Measurements from ENCODE around the gene TPCN2.

TPCN2 gene

GRCh38 chr11:69171476-69172240 is 122.9 kb downstream of the TPCN2 start:
- DNase-seq, result no peak

- DNase-seq, result no peak
Measured at GRCh38 chr11:69172674-69173073, 123.9 kb downstream of the TPCN2 start.

GRCh38 chr11:69173331-69173730 is 124.6 kb downstream of the TPCN2 start:
- DNase-seq, result no peak

DNA sequence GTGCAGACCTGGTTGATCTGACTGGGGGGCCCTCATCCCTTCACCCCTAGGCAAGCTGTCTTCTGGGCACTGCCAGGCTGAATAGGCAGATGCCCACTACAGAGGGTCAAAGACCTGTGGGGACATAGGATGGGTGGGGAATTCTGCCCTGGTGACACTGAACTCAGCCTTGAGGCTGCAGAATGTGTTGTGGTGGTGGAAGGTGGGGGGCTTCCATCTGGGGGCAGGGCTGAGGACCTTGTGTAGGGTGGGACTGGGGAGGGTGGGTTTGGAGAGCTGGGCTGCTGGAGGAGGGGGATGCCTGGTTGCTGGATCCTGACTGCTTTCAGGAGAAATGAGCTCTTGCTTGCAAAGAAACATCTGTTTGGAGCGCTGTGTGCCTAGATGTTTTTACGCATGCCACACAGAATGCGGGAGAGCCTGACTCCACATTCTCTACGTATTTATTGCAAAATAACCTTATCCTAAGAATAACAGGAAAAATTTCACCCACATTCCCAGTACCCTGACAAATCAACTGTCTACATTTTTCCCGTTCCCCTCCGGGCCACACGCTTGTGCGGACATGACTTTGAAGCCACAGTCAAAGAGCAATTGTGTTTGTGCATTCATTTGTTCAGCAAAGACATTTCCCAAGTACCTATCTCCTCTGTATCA is 125.3 kb downstream of the TPCN2 start:
- no peak for DNase-seq

DNA sequence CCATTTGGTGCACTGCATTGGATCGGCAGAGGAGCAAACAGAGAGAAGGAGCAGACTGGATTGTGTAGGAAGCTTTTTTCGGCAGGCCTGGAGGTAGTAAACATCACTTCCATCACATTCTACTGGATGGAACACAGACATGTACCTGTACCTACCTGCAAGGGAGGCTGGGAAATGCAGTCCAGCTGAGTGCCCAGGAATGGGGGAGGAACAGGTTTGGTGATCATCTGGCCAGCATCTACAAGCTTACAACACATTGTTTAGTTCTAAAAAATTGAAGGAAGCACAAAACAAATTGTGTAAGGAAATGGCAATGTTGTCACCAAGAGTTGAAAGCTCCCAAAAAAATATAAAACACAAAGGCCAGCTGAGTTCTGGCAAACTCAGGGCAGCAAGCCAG is 126.1 kb downstream of the TPCN2 start:
- no peak for DNase-seq

DNA sequence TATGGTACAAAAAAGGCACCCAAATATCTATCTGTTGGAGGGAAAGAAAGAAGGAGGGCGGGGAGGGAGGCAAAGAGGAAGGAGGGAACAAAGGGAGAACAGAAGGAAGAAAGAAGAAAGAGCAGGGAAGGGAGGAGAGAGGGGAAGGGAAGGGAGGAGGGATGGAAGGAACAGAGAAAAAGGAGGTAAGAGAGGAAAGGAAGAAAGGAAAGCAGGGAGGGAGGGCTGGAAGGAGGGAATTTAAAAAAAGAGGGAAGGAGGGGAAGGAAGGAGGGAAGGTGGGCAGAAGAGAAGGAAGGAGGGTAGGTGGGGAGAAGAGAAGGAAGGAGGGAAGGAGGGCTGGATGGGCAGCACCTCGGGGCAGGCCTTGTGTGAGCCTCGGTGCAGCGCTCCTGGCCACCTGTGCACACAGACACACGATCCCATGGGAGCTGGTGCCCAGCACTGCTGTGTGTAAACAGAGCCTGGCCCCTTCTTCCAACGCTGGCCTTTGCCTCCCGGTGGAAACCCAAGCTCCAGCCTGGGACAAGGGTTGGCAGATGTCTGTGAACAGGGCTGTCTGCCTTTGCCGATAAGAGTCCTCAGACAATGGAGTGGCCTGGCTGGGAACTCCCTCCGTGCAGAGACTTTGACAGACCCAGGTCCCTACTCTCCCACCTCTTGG is 130.2 kb downstream of the TPCN2 start:
- DNase-seq, result peak; percentile 70

- DNase-seq, result no peak
Measured at GRCh38 chr11:69180226-69180625, 131.5 kb downstream of the TPCN2 start.

DNA sequence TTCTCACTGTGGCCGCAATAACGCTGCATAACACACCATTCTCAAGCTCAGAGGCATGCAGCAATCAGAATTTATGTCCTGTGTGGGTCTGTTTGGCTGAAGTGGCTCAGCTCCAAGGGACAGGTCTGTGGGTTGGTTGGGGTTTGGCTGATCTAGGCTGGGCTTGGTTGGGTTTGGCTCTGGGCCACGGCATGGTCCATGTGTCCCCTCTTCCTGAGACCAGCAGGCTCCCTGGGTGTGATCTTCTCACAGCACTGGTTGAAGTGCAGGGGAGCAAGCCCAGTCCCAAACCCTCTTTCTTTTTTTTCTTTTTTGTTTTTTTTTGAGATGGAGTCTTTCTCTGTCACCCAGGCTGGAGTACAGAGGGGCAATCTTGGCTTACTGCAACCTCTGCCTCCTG is 132.0 kb downstream of the TPCN2 start:
- DNase-seq, result no peak

- no peak for DNase-seq
Measured at GRCh38 chr11:69183613-69184012, 134.9 kb downstream of the TPCN2 start.
